NCI-H128 (cell line): ENCODE data around the gene PACRG.

ENCODE experiments used
- DNase-seq: peaks from one replicate; lab custom pipeline; 2025; ENCODE audit not compliant: unreplicated experiment; lab: John Stamatoyannopoulos, UW

The PACRG gene

DNA sequence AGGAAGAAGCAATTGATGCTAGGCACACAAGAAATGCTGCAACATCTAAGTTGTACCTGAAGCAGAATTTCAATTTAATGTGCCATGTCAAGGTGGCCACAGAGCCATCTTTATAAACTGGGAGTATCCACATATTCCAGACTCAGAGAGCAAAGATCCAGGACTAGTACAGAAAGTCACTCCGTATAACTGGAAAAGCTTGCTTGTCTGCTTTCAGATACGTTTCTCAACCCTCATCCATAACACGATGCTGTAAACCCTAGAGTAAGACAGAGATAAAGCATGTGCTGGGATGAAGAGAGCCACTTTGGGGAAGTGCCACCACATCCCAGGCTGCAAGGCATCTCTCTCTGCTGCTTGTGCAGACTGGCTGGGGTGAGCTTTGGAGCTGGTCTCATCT is 134.7 kb downstream of the PACRG start:
- no peak for DNase-seq

DNA sequence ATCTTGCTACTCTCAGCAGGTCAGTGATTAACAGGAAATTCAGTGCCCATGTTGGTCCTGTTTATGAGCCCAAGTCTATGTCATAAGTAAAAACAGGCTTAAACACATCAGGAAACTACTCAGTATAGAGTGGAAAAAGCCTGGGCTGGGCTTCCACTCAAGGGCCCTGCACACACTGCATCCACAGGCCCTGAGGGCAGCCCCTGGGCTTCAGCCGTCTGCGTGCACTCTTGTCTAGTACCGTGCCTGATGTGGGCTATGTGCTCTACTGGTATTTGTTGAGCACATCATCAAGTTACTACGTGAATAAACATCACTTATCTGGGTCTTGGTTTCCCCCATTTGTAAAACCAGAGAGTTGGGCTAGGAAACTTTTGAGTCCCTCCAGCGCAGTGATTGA is 135.2 kb downstream of the PACRG start:
- no peak for DNase-seq

DNA sequence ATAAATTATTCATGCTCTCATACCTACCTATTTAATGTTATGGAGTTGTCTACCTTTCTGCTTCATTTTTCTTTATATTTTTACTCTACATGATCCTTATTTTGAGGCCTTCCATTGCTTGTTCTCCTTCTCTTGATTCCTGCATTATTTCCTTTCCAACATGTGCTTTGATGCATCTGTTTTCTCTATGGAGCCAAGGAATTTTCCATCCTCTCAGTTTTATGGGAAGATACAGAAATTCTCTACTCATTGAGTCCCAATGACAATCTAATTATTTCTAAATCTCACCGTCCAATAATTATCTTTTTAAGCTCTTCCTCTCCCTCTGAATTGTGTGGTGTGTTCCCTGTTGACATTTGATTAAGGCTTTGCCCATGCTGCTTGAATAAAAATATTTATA is 136.0 kb downstream of the PACRG start:
- no peak for DNase-seq

DNA sequence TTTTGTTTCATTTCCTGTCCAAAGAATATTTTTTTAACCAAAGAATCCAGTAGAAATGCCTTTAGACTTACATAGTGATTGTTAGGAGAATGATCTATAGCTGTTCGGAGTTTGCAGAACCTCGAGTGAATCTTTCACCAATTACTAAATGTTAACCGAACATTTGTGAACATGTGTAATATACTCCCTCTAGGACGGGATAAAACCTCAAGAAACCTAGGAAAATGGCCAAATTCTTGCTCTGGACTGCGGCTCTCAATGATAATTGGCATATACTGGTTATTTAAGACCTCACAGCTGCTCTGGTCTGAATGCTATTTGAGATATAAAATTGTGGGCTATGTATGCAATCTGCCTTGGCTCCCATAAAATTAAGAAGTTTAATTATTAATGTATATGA is 137.1 kb downstream of the PACRG start:
- no peak for DNase-seq

DNA sequence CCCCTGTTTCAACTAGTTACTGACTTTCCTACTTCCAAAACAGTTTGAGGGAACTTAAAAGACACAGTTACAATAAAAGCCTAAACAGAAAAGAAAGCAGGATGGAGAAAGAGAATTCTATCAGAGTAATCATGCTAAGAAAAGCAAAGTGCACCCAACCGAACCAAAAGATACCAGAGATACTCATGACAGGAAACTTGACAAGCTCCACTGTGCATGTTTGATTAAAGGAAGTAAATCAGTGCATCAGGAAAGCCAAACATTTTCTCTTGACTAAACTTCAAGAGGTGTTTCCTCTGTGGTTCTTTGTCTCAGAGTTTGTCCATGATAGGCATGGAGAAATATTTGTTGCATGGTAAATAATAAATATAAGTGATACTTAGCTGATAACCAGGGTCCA is 138.9 kb downstream of the PACRG start:
- no peak for DNase-seq

DNA sequence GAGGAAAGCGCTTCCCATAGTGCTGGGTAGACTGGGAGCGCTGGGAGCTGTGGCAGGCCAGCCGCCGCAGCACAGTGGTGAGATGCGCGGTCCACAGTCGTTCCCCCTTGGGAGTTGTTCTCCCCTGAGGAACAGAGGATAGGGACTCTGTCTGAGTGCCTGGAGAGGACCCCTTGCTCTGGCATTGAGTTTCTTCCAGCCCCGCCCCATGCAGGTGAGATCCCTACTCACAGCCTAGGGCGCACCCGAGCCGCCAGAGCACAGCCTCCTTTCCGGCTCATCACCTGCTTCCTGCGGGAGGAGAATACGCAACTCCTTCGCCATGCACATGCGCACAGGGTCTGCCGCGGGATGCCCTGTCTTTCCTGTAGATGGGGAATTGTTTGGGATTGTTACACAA is 140.6 kb downstream of the PACRG start:
- DNase-seq = no peak

DNA sequence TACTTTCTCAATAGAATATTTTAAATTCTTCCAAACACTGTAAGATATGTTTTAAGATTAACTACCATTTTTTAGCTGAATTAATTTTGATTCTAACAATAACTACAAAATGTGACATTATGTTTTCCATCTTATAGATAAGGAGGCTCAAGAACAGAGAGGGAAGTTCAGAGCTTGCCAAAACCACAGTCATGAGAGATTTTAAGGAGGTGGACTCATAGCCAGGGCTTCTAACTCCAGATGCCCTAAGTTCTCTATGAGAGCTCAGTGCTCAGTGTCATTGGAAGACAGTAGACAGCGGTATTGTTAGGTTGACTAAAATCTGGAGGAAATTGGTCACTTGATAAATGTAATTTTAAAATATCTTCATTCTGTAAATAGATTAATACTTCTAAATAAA is 144.2 kb downstream of the PACRG start:
- DNase-seq = no peak

DNA sequence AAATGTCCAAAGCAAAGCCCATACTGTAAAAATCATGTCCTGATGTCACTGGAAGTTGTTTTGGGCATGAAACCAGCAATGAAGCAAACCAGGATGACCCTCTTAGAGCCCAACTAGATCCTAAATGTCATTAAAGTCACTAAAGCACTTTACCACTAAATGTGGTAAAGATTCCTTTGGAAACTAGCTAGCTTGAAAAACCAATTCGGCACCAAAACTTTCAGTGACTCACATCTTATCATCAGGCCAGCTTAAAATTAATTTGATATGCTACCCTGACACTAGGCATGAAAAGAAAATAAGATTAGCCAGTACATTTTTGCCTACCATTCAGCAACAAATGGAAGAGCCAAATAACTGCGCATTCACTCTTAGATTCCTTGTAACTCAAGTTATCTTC is 145.8 kb downstream of the PACRG start:
- no peak for DNase-seq

DNA sequence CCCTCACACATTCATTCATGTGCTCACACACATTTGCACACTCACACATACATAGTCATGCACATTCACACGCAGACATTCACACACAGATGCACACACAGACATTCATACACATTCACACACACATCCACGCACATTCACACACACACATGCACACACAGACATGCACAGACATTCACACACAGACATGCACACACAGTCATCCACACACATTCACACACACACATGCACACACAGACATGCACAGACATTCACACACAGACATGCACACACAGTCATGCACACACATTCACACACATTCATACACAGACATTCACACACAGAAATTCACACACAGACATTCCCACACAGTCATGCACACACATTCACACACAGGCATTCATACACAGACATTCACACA is 147.3 kb downstream of the PACRG start:
- no peak for DNase-seq

DNA sequence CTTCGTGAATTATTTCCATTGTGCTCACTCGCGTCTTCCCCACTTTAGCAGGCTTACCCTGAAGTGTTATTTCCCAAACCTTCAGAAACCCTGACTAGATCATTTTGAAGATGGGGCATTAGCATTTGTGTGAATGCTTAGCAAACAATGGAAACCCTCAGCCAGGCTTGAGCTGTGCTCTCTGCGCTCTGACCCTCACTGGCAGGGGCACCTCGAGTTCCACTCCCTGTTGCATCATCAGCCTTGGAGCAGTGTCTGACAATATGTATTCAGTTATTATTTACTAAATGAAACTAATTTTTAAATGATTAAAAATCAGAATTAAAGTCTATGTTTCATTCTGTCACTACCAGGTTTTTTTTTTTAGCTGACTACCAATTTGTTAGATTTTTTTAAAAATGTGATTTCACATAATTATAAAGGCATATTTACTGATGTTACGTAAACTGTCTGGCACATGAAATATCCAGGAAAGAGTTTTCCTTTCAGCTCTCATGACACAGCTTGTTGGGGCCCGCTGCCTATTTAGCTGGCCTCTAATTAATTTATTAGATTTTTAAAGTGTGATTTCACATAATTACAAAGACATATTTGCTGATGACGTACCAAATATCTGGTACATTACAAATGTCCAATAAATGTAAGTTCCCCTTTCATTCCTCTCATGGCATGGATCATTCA is 155.2 kb downstream of the PACRG start:
- no peak for DNase-seq

DNA sequence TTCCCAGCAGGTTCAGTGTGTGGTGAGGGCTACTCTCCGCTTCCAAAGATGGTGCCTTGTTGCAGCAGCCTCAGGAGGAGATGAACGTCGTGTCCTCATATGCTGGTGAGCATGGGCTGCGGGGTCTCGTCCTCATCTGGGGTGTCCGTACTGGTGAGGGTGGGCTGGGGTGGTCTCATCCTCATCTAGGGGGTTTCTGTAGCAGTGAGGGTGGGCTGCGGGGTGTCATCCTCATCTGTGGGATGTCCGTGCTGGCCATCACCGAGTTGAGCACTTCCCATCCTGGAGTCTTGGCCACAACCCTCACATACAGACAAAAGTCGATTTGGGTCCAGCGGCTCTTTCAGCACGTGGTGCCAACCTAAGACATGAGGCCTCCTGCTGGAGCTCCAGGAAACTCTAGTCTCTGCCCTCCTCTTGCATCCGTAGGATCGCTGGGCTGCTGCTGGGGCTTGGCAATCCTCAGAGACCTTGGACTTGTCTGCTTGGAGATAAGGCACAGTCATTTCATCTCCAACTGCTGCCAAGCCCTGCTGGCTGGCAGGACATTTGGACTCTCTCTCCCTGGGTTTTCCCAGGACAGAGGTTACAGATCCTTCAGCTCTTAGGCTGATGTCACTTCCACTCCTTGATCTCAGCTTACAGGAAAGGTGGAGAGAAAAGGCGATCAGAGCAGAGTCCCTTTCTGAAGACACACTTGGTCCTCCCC is 160.4 kb downstream of the PACRG start:
- DNase-seq = no peak

DNA sequence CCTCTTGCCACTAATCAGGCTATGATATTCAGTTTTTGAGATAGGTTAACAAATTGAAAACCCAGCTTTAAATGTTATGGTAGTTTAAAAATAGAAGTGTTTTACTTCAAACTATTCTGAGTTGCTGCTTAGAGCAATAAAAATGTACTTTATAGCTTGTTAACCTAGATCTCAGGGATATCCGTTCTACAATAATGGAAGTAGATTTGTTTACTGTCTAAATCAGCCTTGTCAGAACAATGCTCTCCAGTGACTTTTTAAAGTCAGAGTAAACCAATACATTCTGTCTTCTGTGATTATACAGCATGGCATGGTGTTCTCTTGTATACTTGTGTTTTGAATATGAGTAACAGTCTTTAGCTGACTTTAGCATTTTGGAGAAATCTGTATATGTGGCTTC is 161.5 kb downstream of the PACRG start:
- DNase-seq = no peak

DNA sequence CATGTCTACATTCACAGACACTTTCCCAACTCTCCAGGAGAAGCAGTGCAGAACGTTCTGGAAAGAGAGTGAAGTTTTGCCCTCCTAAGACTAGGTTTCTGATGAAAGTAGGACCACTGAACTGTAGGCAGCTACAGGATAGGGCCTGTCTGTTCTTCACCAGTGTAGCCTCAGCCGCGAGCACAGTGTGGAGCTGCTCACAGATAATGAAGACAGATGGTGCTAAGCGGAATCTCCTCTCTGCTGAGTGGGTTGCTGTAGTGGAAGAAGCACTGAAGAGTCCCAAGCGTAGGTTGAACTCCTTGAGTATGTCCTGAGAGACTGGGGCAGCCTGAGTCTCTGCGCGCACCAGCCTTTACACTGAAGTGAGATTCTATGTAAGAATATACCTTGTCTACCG is 170.2 kb downstream of the PACRG start:
- no peak for DNase-seq

DNA sequence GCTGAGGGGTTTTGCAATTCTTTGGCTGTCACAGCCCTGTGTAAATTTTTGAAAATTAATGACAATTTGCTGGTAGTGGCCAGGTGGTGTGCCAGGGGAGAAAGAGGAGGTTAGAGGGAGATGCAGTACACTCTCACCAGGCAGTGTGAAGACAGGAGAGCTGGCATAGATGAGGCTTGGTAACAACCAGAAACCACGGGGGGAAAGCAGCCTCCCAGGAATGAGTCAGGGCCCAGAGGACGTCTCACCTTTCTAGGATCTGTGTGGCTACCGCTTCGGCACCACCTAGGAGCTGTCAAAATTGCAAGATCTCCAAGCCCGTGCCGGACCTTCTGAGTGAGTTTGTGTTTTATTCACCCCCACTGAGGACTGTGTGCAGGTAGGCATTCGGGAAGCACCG is 171.4 kb downstream of the PACRG start:
- DNase-seq = no peak

DNA sequence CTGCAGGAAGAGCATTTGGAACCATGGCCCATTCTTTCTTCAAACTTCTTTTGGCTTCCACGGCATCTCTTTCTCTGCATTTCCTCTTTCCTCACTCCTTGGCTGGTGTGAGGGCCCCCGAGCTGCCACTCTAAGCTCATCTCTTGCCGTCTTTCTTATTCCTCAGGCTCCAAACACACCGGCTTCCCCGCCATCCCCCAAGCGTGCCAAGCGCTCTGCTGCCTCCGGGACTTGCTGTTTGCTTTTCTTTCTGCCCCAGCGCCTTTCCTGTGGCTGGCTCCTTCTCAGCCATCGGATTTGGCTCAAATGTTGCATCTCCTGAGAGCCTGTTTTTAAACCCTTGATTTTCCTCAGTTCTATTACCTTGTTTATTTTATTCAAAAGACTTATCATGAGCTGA is 172.7 kb downstream of the PACRG start:
- DNase-seq = no peak

DNA sequence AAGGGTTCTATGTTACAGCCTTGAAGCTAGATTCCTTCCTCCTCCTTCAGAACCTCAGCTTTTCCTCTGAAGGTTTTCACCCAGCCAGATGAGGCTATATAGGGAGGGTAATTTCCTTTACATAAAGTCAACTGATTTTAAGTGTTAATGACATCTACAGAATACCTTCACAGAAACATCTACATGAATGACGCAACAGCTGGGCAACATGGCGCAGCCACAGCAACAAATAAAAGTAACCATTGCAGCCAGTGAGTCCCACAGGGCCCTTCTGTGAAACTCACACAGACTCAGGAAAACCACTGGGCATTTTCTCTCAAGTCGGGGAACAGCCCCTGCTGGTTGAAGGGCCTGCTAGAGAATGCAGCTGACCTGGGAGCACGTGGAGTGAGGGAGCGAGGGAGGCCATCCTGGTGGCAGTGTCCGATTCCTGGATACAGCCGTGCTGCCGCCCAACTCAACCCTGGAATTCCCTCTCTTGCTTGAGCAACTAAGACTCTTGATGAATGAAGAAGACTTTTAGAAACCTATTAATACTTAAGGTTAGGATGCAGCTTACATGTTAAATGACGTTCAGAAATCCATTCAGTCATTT is 176.4 kb downstream of the PACRG start:
- no peak for DNase-seq

DNA sequence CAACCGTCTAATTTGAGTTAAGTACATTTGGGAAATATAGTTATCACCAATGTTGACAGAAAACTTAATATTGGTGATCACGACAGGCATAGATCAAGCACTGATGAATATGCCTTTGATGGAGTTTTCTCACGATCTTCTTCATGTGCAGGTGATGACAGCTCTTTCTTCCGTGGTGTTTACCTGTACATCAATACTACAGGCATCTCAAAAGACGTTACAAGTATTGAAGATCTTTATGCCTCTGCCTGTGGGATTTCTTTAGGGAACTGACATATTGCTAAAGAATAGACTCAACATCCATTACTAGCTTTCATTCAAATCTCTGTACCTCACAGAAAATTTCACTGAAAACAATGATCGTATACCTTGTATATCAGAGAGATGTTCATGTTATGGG is 178.7 kb downstream of the PACRG start:
- DNase-seq = no peak

DNA sequence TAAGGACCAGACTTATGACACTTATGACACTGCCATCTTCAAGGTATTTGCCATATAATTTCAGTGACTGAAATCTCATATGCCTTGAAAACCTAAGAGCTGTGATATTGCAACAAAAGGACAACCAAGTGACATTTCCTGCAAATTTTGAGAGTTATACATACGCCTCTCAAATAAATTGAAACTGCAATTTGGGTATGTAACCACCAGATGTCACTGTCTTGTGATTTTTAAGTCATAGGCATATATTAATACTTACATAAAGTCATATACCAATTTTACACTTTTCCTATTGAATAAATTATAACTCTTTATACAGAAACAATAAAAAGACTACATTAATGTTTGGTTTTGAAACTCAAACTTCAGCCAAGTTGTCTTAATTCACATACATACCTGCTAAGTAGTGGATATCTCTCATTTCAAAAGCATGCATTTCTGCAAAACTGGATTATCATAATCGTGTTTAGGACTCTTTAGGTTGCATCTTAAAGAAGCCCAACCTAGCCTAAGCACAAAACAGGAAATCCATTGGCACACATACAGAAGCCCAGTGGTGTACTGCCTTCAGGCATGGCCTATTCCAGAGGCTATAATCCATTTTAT is 180.2 kb downstream of the PACRG start:
- DNase-seq = no peak

DNA sequence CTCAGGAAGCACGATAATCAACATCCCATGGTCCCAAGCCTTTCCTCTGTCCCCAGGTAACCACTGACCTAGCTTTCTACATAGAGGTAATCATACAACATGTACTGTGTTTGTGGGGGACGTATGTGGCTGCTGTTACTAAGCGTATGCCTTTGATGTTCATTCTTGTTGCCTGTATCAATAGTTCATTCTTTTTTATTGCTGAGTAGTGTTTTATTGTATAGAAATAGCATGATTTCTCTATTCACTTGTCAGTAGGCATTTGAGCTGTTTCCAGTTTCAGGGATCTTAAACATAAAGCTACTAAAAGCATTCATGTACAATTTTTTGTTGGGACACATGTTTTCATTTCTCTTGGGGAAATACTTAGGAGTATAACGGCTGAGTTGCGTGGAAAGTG is 185.4 kb downstream of the PACRG start:
- DNase-seq = no peak

DNA sequence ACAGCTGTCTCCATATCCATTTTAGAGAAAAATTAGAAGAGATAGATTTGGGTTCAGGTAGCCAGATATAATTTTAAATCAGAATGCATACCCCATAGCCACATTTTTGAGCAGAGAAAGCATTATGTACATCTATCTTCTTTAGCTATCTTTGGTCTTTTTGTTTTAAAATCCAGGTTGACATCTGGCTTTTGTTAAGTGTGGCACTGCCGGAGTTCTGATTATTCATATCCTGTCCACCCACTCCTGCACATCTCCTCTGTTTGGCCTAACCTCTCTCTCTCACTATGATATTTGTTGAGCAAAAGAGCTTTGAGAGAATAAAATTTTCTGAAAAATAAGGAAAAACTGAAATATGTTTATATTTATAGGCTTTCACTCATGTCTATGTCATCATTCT is 189.7 kb downstream of the PACRG start:
- DNase-seq = no peak

DNA sequence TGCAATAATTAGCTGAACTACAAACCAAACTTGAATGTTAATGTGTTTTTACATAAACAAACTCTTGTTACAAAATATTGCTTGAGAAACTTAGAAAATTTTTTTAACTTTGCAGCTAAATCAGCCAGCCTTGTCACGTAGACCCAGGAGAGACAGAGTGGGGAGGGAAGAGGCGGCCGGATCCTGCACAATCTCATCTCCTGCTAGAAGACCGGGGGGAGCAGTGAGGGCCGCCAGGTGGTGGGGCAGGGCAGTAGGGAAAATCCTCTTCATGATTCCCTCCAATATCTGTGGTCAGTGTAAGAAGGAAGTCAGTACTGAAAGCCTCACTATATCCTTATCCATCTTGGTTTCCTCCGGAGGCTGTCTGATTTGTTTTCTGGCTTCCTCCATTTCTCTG is 193.3 kb downstream of the PACRG start:
- no peak for DNase-seq

DNA sequence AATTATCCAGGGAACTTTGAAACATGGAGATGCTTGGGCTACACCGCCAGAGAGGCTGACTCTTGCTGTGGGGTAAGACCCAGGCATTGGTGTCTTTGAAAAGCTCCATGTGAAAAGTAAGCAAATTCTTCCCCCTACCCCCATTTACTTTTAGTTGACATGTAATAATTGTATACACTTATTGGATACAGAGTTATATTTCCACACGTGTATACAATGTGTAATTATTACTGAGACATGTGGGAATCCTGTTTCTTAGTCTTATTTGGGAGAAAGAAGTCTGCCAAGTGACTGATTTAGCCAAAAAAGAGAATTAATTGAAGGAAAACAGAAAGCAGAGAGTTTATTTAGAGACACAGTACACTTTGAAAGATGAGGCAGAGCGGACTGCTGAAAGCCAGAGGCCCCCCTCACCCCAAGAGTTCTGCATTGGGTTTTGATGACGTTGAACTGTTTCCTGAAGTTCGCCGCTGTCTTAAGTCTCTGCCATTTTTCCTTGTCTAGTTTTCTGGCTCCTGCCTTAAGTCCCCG is 193.8 kb downstream of the PACRG start:
- DNase-seq = no peak
